ENCODE data around the gene TPBGL.

The TPBGL gene

GRCh38 chr11:75241036-75241905, 697 bp downstream of the TPBGL start:
- no peaks in the 10 kb centered on the region for H3K9me3 ChIP-seq (ENCODE audit: insufficient read depth, low read depth, low read length)
- H3K9ac ChIP-seq (ENCODE audit: low read depth, low read length) = peak overlapping the region; percentile 32; the same call in 1 of the 2 replicates
- peak overlapping the region; percentile 60; the same call in 1 of the 2 replicates for H3K4me3 ChIP-seq (ENCODE audit: low read length)
- peaks cover 87% of the 10 kb centered on the region for H3K27me3 ChIP-seq (ENCODE audit: insufficient read depth, low read length)
- H3K4me1 ChIP-seq (ENCODE audit: insufficient read depth, low read length) = peaks cover 7% of the 10 kb centered on the region; the same call in 1 of the 2 replicates
- no peaks in the 10 kb centered on the region for H3K36me3 ChIP-seq (ENCODE audit: insufficient read depth, low read depth, low read length)
- no peak overlapping the region for H3K27ac ChIP-seq (ENCODE audit: low read length)

GRCh38 chr11:75241906-75242644, 1.5 kb downstream of the TPBGL start:
- Histone ChIP-seq H3K9me3 (ENCODE audit: insufficient read depth, low read depth, low read length) (no peaks in the 10 kb centered on the region), H3K9ac (ENCODE audit: low read depth, low read length) (no peak overlapping the region), H3K4me3 (ENCODE audit: low read length) (peak overlapping the region; percentile 60; the same call in 1 of the 2 replicates), H3K4me1 (ENCODE audit: insufficient read depth, low read length) (peaks cover 6% of the 10 kb centered on the region; the same call in 1 of the 2 replicates), H3K27me3 (ENCODE audit: insufficient read depth, low read length) (peaks cover 89% of the 10 kb centered on the region), H3K36me3 (ENCODE audit: insufficient read depth, low read depth, low read length) (no peaks in the 10 kb centered on the region), H3K27ac (ENCODE audit: low read length) (no peak overlapping the region)

GRCh38 chr11:75242722-75243600, 2.4 kb downstream of the TPBGL start:
- H3K36me3 ChIP-seq (ENCODE audit: insufficient read depth, low read depth, low read length) = no peaks in the 10 kb centered on the region
- no peaks in the 10 kb centered on the region for H3K9me3 ChIP-seq (ENCODE audit: insufficient read depth, low read depth, low read length)
- H3K4me1 ChIP-seq (ENCODE audit: insufficient read depth, low read length) = peaks cover 6% of the 10 kb centered on the region; the same call in 1 of the 2 replicates
- no peak overlapping the region for H3K4me3 ChIP-seq (ENCODE audit: low read length)
- H3K27me3 ChIP-seq (ENCODE audit: insufficient read depth, low read length) = peaks cover 81% of the 10 kb centered on the region
- H3K9ac ChIP-seq (ENCODE audit: low read depth, low read length) = no peak overlapping the region
- no peak overlapping the region for H3K27ac ChIP-seq (ENCODE audit: low read length)

GRCh38 chr11:75244052-75244814, 3.7 kb downstream of the TPBGL start:
- H3K4me3 ChIP-seq (ENCODE audit: low read length) = no peak overlapping the region
- H3K4me1 ChIP-seq (ENCODE audit: insufficient read depth, low read length) = peaks cover 6% of the 10 kb centered on the region; the same call in 1 of the 2 replicates
- no peak overlapping the region for H3K27ac ChIP-seq (ENCODE audit: low read length)
- H3K9ac ChIP-seq (ENCODE audit: low read depth, low read length) = no peak overlapping the region
- peaks cover 69% of the 10 kb centered on the region for H3K27me3 ChIP-seq (ENCODE audit: insufficient read depth, low read length)
- H3K36me3 ChIP-seq (ENCODE audit: insufficient read depth, low read depth, low read length) = no peaks in the 10 kb centered on the region
- H3K9me3 ChIP-seq (ENCODE audit: insufficient read depth, low read depth, low read length) = no peaks in the 10 kb centered on the region

GRCh38 chr11:75245356-75246005, 4.9 kb downstream of the TPBGL start:
- H3K36me3 ChIP-seq (ENCODE audit: insufficient read depth, low read depth, low read length) = no peaks in the 10 kb centered on the region
- no peak overlapping the region for H3K9ac ChIP-seq (ENCODE audit: low read depth, low read length)
- no peaks in the 10 kb centered on the region for H3K9me3 ChIP-seq (ENCODE audit: insufficient read depth, low read depth, low read length)
- peaks cover 56% of the 10 kb centered on the region for H3K27me3 ChIP-seq (ENCODE audit: insufficient read depth, low read length)
- no peak overlapping the region for H3K27ac ChIP-seq (ENCODE audit: low read length)
- H3K4me1 ChIP-seq (ENCODE audit: insufficient read depth, low read length) = no peaks in the 10 kb centered on the region
- H3K4me3 ChIP-seq (ENCODE audit: low read length) = no peak overlapping the region

GRCh38 chr11:75246006-75246670, 5.6 kb downstream of the TPBGL start:
- peaks cover 50% of the 10 kb centered on the region for H3K27me3 ChIP-seq (ENCODE audit: insufficient read depth, low read length)
- no peak overlapping the region for H3K27ac ChIP-seq (ENCODE audit: low read length)
- H3K4me3 ChIP-seq (ENCODE audit: low read length) = no peak overlapping the region
- H3K4me1 ChIP-seq (ENCODE audit: insufficient read depth, low read length) = no peaks in the 10 kb centered on the region
- H3K36me3 ChIP-seq (ENCODE audit: insufficient read depth, low read depth, low read length) = no peaks in the 10 kb centered on the region
- no peaks in the 10 kb centered on the region for H3K9me3 ChIP-seq (ENCODE audit: insufficient read depth, low read depth, low read length)
- no peak overlapping the region for H3K9ac ChIP-seq (ENCODE audit: low read depth, low read length)

- Histone ChIP-seq H3K27ac (ENCODE audit: low read length) (no peak overlapping the region), H3K4me1 (ENCODE audit: insufficient read depth, low read length) (no peaks in the 10 kb centered on the region), H3K27me3 (ENCODE audit: insufficient read depth, low read length) (peaks cover 44% of the 10 kb centered on the region), H3K36me3 (ENCODE audit: insufficient read depth, low read depth, low read length) (no peaks in the 10 kb centered on the region), H3K4me3 (ENCODE audit: low read length) (no peak overlapping the region), H3K9ac (ENCODE audit: low read depth, low read length) (no peak overlapping the region), H3K9me3 (ENCODE audit: insufficient read depth, low read depth, low read length) (no peaks in the 10 kb centered on the region; the same call in 1 of the 2 replicates)
Observed at GRCh38 chr11:75246671-75247350, 6.2 kb downstream of the TPBGL start.

- H3K36me3 ChIP-seq (ENCODE audit: insufficient read depth, low read depth, low read length) = no peaks in the 10 kb centered on the region
- no peak overlapping the region for H3K27ac ChIP-seq (ENCODE audit: low read length)
- H3K9ac ChIP-seq (ENCODE audit: low read depth, low read length) = no peak overlapping the region
- peaks cover 10% of the 10 kb centered on the region for H3K9me3 ChIP-seq (ENCODE audit: insufficient read depth, low read depth, low read length)
- no peaks in the 10 kb centered on the region for H3K4me1 ChIP-seq (ENCODE audit: insufficient read depth, low read length)
- H3K27me3 ChIP-seq (ENCODE audit: insufficient read depth, low read length) = peaks cover 23% of the 10 kb centered on the region
- no peak overlapping the region for H3K4me3 ChIP-seq (ENCODE audit: low read length)
Observed at GRCh38 chr11:75248924-75249256, 8.3 kb downstream of the TPBGL start.

- Histone ChIP-seq H3K4me1 (ENCODE audit: insufficient read depth, low read length) (no peaks in the 10 kb centered on the region), H3K27me3 (ENCODE audit: insufficient read depth, low read length) (peaks cover 15% of the 10 kb centered on the region), H3K36me3 (ENCODE audit: insufficient read depth, low read depth, low read length) (no peaks in the 10 kb centered on the region), H3K27ac (ENCODE audit: low read length) (no peak overlapping the region), H3K9ac (ENCODE audit: low read depth, low read length) (no peak overlapping the region), H3K4me3 (ENCODE audit: low read length) (no peak overlapping the region), H3K9me3 (ENCODE audit: insufficient read depth, low read depth, low read length) (peaks cover 13% of the 10 kb centered on the region)
Observed at GRCh38 chr11:75249704-75250103, 9.1 kb downstream of the TPBGL start.

GRCh38 chr11:75254326-75254725, 13.8 kb downstream of the TPBGL start:
- no peaks in the 10 kb centered on the region for H3K36me3 ChIP-seq (ENCODE audit: insufficient read depth, low read depth, low read length)
- no peaks in the 10 kb centered on the region for H3K4me1 ChIP-seq (ENCODE audit: insufficient read depth, low read length)
- no peak overlapping the region for H3K9ac ChIP-seq (ENCODE audit: low read depth, low read length)
- no peak overlapping the region for H3K4me3 ChIP-seq (ENCODE audit: low read length)
- peaks cover 15% of the 10 kb centered on the region for H3K9me3 ChIP-seq (ENCODE audit: insufficient read depth, low read depth, low read length)
- H3K27ac ChIP-seq (ENCODE audit: low read length) = no peak overlapping the region
- H3K27me3 ChIP-seq (ENCODE audit: insufficient read depth, low read length) = no peaks in the 10 kb centered on the region; the same call in 1 of the 2 replicates
